ENCODE results near the gene TWIST1.

Gene TWIST1

GRCh38 chr7:19117091-19117869 is at the start of gene TWIST1:
Gene TWIST1, minus strand, starts transcription at chr7:19117636. Its CDS starts 315 bp downstream, at chr7:19117321.
- no peak for DNase-seq

GRCh38 chr7:19161671-19162070 is 44.2 kb upstream of the TWIST1 start:
- no peak for DNase-seq

- no peak for DNase-seq
Measured at GRCh38 chr7:19146699-19147098, 29.3 kb upstream of the TWIST1 start.

GRCh38 chr7:19145434-19146115 is 28.1 kb upstream of the TWIST1 start:
- peak; percentile 4 for DNase-seq

GRCh38 chr7:19144661-19145433 is 27.4 kb upstream of the TWIST1 start, which contains the start of gene FERD3L:
Gene FERD3L, minus strand, starts transcription at chr7:19145421. Its CDS starts 59 bp downstream, at chr7:19145362.
- DNase-seq, result no peak

- no peak for DNase-seq
Measured at GRCh38 chr7:19143881-19144574, 26.6 kb upstream of the TWIST1 start.

- no peak for DNase-seq
Measured at GRCh38 chr7:19139706-19140327, 22.4 kb upstream of the TWIST1 start.

GRCh38 chr7:19133886-19134285 is 16.4 kb upstream of the TWIST1 start:
- no peak for DNase-seq

GRCh38 chr7:19133390-19133789 is 16.0 kb upstream of the TWIST1 start:
- DNase-seq, result no peak

GRCh38 chr7:19128856-19129255 is 11.4 kb upstream of the TWIST1 start:
- DNase-seq, result no peak

- no peak for DNase-seq
Measured at GRCh38 chr7:19121977-19122588, 4.6 kb upstream of the TWIST1 start.

- DNase-seq, result no peak
Measured at GRCh38 chr7:19119870-19120486, 2.5 kb upstream of the TWIST1 start.

GRCh38 chr7:19119372-19119771 is 1.9 kb upstream of the TWIST1 start:
- DNase-seq, result no peak

GRCh38 chr7:19118636-19119371 is 1.4 kb upstream of the TWIST1 start:
- no peak for DNase-seq

GRCh38 chr7:19117870-19118608 is 603 bp upstream of the TWIST1 start:
- no peak for DNase-seq

GRCh38 chr7:19116121-19117090 is 1.0 kb downstream of the TWIST1 start:
- DNase-seq, result no peak

GRCh38 chr7:19114551-19114855 is 2.9 kb downstream of the TWIST1 start:
- DNase-seq, result no peak

- DNase-seq, result no peak
Measured at GRCh38 chr7:19113855-19114550, 3.4 kb downstream of the TWIST1 start.
